IPS DF 4.7 (cell line): ENCODE results near the gene TMEM250.

ENCODE experiments used
- DNase-seq: peaks from one replicate; pipeline ENCODE4 v3.0.0-alpha.2; 2013; ENCODE audit warnings: low spot score; ENCODE audit errors: extremely low read depth

The TMEM250 gene

DNA sequence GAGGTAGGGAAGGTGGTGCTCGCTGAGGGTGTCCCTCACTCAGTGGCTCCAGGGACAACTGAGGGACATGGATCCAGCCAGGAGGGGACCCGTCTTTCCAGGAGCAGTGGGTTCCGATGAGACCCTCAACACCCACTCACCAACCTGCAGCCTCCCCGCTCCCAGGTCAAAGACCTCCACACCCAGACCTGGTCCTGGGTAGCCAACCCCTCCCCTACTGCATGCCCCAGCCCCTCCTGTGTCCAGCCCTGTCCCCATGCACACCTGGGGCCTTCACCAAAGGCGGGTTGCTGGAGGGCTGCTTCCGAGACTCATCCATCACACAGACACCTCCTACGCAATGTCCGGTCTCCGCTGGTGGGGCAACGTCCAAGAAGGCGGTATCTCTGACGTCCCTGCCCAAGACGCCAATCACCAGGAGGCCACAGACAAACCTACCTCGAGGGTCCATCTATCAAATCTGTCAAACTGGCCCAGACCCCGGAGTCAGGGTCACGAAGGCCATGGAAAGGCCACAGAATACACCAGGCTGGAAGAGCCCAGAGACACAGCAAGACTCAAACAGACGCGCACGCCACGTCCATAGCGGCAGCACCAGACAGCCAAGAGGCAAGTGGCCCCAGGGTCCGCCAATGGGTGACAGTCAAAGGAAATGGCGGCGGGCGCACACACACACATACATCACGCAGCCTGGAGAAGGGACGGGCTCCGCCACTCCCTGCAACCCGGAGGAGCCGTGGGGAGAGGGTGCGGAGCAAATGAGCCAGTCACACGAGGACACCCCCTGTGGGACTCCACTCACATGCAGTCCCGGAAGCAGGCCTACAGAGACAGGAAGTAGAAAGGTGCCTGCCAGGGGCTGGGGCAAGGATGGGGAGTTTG is 34.4 kb downstream of the TMEM250 start:
- no peak for DNase-seq

DNA sequence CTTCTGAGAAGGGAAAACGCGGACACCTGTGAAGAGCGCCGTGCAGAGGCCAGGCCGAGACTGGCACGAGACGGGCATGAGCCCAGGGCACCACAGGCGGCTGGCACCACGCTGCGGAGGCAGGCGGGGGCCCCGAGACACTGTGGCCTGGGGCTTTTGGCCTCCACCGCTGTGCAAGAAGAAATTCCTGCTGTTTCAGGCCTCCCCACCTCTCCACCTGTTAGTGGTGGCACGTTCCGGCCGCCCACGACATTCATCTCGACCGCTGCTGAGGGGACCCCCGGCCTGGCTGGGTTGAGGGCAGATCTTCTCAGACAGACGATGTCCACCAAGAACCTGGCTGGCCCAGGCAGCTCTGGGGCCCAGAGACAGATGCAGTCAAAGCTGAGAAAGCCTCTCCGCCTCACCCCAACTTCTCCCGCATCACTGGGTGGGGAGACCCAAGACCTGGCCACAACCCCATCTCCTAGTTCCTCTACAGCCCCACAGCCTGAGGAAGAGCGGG is 35.1 kb downstream of the TMEM250 start:
- no peak for DNase-seq

DNA sequence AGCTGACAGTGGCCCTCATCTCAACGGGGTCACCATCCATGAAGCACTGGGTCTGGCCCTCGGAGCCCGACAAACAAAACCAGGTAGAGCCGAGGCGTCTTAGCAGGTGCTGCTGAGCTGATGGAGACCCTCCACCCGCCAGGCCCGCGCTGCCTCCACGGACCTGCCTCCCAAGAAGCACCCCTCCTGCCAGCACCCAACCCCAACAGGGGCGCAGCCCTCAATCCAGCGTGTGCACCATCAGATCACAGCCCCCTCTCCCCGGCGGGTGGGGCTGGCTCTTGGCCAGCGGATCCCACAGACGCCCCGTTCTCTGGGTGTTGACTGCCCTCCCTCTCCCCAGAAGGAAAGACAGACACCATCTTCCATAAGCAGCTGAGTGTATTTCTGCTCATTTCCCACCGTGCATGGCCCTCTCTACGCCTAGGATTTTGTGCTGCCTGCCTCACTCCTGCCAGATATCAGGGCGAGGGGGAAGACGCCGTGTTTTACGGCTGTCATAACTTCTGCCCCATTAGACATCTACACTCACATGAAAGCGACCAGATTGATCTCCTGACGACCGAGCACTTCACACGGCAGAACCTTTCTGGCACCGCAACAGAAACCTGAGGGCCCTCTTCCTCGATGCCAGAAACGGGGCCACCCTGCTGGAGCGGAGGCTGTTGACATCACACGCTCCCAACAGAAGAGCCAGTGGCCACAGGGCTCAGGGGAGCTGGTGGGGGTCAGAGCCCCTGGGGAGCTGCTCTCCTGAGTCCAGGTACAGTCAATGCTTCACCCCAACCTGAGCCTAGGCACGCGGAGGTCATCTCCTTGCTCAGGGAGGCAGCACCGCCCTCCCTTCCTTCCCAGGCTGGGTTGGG is 35.9 kb downstream of the TMEM250 start:
- no peak for DNase-seq

DNA sequence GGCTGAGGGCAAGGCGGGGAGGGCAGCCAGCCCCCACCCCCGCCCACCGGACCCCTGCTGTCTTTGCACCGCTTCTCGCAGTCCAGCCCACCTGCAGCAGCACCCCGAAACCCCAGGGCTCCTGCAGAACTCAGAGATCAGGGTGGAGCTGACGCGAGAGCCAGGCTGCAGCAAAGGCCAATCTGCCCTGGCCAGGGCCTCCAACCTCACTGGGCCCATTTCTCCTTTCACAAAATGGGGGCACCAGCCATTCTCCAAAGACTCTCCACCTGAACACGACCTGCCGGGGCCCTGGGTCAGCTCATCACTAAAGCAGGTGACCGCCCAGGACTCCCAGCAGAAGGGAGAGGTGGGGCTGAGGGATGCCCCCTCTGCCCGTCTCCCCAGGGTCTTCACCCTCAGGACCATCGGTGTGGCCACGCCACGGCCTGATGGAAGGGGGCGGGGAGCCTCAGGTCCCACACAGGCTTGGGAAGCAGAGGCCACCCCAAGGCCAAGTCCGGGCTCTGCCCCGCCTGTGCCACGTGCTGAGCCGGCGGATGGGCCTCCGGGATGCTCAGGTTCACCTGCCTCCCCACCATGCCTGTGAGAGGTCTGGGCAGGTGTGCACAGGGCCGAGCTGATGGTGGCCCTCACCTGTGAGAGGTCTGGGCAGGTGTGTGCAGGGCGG is 36.7 kb downstream of the TMEM250 start:
- DNase-seq, result no peak

DNA sequence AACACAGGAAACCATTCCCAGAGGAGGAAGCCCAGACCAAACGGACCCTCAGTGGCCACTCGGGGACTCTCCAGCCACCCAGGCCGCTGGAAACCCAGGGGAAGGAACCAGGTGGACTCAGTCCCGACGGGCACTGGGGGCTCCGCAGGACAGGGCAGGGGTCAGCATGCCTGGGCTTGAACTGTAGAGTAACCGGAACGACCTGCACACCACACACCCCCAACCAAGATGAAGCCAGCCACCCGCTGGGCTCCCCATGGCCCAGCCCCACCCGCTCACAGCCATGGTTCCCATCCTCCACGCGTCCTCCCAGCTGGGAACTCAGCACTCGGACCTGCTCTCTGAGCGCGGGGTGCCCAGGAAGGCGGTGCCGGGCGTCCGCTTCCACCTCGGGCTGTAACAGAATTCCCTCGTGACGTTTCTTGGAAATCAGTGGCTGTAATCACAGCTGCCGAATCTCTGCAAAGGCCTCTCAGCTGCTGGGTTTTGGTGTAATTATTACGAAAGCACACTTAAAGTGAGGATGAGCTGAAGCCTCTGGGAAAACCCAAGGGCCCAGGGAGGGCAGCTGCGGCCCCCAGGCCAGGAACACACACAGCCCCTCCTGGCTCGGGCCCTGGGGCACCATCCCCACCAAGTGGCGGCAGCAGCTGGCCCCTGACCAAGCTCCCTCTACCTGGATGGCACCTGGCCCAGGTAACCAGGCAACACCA is 37.4 kb downstream of the TMEM250 start:
- DNase-seq, result no peak

DNA sequence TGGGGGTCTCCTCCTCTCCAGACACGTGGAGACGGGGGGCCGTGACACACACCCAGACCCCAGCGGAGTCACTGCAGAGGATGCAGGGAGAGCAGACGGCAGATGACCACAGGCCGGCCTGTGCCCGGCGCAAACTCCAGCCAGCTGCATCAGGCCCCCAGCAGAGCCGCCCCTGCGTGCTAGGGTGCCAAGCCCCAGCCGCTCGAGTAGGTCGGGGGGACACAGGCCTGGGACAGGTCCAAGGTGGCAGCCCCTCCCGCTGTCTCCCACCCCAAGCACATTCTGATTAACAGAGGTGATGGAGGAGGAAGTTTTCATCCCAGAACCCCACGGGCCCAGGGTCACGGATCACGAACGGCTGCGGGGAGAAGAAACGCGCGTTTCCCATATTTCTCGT is 38.0 kb downstream of the TMEM250 start:
- no peak for DNase-seq

DNA sequence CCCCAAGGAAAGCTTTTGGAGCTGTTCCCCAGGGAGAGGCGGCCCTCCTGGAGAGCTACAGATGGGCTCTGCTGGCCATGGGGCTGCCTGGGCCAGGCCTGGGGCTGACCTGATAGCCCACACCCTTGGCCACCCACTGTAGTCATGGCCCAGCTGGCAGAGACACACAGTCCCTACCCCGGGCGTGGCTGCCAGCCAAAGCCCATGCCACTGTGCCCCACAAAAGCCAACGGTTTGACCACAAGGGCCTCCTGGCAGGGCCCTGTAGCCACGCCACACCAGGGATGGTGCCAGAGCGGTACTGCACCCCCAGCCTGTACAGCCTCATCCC is 38.8 kb downstream of the TMEM250 start:
- no peak for DNase-seq

DNA sequence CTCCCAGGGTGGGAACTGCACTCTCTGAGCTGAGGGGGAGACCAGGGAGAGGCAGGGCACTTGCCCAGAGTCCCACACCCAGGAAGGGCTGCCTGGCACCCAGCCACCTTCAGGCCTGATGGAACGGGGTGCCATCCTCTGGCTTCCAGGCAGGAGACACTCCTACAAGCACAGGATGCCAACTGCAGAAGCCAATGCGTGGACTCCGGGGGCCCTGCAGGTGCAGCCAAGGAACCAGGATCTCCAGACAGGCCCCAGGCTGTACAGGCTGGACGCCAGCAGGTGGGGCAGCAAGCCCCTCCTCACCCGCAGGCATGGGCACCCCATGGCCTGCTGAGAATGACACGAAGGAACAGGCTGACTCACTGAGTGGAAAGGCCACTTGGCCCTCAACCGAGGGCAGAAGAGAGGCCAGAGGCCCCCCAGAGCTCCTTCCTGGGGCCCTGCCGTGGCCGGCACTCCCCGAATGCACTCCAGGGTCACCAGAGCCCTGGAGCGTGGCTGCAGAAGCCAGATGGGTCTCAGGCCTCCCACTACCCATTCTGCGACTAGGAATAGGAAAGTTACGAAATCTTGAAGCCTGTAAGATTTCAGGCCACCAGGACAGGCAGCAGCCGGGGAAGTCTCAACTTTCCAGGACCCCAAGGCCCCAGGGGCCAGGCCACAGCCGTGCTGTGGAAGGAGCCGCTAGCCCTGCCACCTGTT is 39.3 kb downstream of the TMEM250 start:
- DNase-seq, result no peak

DNA sequence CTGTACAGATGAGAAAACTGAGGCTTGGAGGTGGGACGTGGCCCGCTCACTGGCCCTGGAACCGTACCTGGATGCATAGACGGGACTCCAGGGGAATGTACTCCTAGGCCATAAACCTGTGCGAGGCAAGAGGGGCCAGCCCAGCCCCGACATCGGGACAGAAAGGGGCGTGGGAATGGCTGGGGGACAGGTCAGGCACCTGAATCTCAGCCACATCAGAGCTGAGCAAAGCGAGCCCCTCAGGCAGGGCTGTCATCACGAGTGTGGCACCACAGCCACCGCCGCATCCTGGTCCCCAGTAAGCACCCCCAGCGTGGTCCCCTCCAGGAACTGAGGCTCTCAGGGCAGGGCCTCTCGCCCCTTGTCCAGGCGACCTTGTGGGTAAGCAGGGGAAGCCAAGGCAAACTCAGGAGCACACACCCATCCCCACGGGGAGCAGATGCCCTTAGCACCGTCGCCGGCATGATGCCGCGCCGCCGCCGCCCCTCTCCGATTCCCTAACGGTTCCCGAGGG is 40.1 kb downstream of the TMEM250 start:
- no peak for DNase-seq

DNA sequence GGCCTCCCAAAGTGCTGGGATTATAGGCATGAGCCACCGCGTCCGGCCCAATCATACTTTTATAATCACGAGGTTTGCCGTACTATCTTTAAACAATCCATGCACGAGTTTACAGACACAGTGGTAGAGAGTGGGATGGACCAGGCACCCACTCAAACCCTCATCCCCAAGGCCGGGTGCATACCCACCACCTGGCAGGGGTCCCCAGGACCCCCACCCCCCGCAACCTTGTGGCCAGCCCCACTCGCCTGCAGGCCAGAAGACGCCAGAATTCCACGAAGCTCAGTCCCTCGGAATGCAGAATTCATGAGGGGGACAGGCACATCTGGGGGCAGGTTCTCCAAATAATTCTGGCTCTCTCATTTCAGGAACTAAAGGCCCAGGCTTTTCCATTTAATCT is 40.7 kb downstream of the TMEM250 start:
- DNase-seq, result no peak

DNA sequence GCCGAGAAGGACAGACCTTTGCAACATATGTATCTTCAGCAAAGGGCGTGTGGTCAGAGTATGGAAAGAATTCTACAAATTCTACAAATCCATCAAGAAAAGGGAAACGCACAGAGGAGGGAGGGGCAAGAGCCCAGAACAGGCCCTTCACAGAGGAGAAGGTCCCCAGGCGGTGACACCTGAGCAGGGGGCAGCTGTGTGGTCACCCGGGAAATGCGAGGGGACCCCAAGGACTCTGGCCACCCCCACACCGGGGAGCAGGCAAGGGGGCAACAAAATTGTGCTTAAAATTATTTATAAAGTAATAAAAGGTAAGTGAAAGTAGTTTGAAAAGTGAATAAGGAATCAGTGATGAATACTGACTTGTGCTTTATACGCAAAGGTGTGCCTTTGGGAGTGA is 41.2 kb downstream of the TMEM250 start:
- no peak for DNase-seq

DNA sequence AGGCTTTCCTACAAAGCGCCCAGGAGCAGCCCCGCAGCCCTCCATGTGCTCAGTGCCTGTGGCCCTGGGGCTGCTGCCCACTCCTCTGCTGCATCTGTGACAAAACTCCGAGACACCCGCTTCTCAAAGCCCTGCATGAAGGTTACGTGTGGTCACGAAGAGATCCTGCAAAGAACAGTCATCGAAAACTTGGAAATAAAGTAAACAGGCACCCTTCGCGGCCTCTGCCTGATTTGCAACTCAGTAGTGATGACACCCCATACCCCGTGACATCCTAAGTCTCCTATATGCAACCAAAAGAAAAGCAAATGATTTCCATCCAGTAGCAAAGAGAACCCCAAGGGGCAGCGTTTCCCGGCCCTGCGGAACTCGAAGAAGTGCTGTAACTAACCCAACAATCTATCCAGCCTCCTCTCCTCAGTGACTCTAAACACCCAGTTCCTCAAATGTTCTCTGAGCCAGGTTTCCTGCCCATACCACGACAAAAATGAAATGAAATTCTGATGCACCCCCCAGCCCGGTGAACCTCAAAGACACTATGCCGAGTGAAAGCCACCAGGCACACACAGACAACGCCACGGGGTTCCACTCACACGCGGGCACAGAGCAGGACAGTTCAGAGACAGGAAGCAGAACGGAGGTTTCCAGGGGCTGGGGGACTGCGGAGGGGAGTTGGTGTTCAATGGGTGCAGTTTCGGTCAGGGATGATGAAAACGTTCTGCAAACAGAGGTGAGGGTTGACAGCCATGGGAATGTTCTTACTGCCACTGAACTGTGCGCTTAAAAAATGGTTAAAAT is 42.6 kb downstream of the TMEM250 start:
- no peak for DNase-seq

DNA sequence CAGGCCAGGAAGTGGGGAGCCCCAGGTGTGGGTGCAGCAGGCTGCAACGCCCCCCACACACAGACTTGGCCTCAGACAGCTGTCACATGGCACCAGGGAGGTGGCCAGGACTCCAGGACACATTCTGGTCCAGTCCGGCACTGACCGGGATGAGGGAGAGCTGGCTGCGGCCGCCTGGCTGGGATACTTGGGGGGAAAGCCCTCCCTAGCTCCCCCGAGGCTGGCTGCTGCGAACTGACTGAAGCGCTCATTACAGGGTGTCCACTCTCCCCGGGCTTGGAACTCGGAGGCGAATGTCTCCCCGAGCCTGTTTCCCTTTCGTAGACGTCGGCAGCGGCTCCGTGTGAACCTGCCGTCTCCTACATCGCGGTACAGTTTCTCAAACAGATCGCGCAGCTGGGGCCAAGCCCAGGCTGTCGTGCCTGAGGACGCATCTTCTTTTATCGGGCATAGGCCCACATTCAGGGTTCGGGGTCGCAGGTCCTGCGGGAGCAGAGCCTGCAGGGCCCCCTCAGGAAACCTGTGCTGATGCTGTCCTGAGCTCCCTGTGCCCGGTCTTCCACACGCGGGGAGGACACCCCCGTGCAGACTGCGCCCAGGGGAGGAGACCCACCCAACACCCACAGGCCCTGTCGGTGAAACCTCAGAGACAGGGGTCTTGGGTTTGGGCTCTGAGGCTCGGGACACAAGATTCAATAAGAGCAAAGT is 43.4 kb downstream of the TMEM250 start:
- no peak for DNase-seq

DNA sequence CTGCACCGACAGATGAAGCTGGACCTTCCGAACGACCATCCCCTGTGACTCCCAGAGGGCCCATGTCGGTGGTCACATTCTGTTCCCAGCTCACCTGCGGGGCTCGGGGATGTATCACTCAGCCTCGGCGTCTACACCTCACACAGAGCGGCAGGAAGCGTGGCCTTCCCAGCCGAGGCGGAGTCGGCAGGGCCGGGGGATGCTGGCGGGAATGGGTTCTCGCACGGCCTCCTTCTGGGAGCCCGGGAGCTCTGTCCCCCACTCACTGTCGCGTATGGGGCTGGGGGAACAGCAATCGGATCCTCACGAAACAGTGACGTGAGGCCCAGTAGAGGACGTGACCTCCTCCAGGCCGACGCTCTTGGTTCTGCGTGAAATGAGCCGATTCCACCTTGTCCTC is 44.0 kb downstream of the TMEM250 start:
- DNase-seq, result no peak
